ENCODE measurements around the gene OTOP2. TPM values are rescaled to one million over a fixed set of nuclear protein-coding genes. Genes with fewer than 3 reads are reported as not detected.

OTOP2 gene
- total RNA-seq, 1 experiment from 2014 or later = not detected

DNA sequence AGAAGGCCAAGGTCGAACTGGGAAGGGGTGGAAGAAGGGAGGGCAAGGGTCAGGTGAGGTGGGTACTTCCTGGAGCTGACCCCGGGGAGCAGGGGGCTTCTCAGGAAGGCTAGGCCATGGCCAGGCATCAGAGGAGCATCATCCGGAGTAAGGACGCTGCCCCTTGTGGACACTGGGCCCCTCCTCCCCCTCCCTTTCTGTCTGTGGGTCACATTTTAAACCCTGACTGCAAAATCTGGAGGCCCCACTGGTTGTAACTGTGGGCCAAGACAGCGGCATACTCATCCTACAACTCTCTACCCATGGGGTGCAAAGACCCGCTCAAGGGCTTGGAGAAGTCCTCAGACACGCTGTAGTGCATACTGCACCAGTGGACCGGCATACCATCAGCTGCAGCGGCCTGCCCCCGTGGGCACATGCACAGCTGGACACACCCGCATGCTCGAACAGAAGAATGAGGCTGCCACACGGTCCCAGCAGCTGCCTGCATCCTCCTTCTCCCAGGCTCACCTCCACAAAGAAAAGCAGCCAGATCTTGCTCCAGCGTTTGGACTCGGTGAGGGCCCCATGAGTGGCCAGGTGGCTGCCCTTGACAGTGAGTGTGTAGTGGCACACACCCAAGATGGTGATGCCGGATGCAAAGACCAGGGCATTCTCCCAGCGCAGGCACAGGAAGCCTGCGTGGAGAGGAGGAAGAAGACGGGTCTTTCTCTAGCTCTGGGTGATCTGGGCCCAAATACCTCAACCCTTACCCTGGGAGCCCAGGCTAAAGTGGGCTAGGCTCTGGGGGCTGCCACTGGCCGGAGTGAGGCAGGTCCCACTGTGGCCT lies 31.8 kb upstream of the OTOP2 start:
- ChIA-PET CTCF (no interaction called here), POLR2A (ENCODE audit: low non-redundant PET) (no interaction called here)
- Histone ChIP-seq H3K4me3 (ENCODE audit: low read depth, low read length, poor library complexity, severe bottlenecking) (no peak overlapping the region), H3K27me3 (replicated peaks; ENCODE audit: insufficient read depth, low read depth, low read length, poor library complexity) (peaks cover 69% of the 10 kb centered on the region), H3K27ac (ENCODE audit: low read depth, low read length, poor library complexity, severe bottlenecking) (no peak overlapping the region), H3K9me3 (ENCODE audit: low read depth, low read length, poor library complexity, severe bottlenecking) (no peaks in the 10 kb centered on the region), H3K4me1 (ENCODE audit: insufficient read depth, low read length, poor library complexity, severe bottlenecking) (no peaks in the 10 kb centered on the region), H3K36me3 (ENCODE audit: insufficient read depth, low read length, poor library complexity, severe bottlenecking) (no peaks in the 10 kb centered on the region)
- intact Hi-C loops (cut with micrococcal nuclease; ENCODE audit: unreplicated experiment) = no loop called here
- TF ChIP-seq EZH2 (IDR thresholded peaks at IDR 0.05; ENCODE audit: borderline replicate concordance, low read depth, low read length, poor library complexity, severe bottlenecking) = no peak
- no TSS peak for BruUV-seq (replicated peaks)
- DNase-seq (ENCODE audit: low spot score) = no peak

DNA sequence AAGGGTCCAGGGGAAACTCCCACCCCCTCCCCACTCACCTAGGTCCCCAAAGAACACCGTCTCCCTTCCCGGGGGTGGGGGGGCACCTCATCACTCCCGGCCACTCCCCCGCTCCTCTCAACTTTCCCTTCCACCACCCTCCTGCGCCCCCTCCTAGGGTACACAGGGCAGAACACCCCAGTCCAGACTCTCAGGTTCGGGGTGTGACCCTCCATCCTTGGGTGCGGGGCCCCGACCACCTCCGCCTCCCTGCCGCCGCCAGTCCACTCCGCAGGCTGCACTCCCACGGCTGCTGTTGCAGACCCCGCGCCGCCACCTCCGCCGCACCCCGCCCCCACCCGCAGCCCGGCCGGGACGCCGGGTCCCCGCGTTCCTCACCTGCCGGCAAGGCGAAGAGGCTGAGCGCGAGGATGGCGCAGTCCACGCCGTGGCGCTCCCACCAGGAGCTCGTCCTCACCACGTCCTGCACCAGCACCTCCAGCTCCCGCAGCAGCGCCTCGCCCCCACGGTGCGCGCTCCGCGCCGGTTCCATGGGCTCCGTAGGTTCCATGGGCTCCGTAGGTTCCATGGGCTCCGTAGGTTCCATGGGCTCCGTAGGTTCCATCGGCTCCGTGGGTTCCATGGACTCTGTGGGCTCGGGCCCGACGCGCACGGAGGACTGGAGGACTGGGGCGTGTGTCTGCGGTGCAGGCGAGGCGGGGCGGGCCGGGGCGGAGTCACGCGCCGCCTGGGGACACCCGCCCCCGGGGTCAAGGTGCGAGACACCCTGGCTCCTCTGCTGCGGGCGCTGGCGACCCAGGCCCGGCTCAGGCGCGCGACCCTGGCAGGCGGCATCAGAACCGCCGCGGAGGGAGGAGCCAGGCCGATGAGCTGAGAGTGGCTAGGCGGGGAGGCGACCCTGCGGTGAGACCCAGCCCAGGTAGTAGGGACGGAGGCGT lies 30.8 kb upstream of the OTOP2 start, which contains the start of gene FADS6:
Gene FADS6, minus strand, starts transcription at position 660 of the 938 bp plus-strand sequence. Its CDS starts 38 bp downstream, at position 622.
- TF ChIP-seq, protein P1, sequence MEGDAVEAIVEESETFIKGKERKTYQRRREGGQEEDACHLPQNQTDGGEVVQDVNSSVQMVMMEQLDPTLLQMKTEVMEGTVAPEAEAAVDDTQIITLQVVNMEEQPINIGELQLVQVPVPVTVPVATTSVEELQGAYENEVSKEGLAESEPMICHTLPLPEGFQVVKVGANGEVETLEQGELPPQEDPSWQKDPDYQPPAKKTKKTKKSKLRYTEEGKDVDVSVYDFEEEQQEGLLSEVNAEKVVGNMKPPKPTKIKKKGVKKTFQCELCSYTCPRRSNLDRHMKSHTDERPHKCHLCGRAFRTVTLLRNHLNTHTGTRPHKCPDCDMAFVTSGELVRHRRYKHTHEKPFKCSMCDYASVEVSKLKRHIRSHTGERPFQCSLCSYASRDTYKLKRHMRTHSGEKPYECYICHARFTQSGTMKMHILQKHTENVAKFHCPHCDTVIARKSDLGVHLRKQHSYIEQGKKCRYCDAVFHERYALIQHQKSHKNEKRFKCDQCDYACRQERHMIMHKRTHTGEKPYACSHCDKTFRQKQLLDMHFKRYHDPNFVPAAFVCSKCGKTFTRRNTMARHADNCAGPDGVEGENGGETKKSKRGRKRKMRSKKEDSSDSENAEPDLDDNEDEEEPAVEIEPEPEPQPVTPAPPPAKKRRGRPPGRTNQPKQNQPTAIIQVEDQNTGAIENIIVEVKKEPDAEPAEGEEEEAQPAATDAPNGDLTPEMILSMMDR (conservative IDR thresholded peaks at IDR 0.05; ENCODE audit: low read depth, low read length) = no peak
- TF ChIP-seq EZH2 (IDR thresholded peaks at IDR 0.05; ENCODE audit: borderline replicate concordance, low read depth, low read length, poor library complexity, severe bottlenecking) = peak; percentile 97
- no TSS peak for BruUV-seq (replicated peaks)
- Histone ChIP-seq H3K27ac (ENCODE audit: low read depth, low read length, poor library complexity, severe bottlenecking) (no peak within 1 kb of the TSS), H3K36me3 (ENCODE audit: insufficient read depth, low read length, poor library complexity, severe bottlenecking) (no peaks in the 10 kb centered on the region), H3K9me3 (ENCODE audit: low read depth, low read length, poor library complexity, severe bottlenecking) (no peaks in the 10 kb centered on the region), H3K4me3 (ENCODE audit: low read depth, low read length, poor library complexity, severe bottlenecking) (peak within 1 kb of the TSS; percentile 25), H3K4me1 (ENCODE audit: insufficient read depth, low read length, poor library complexity, severe bottlenecking) (no peaks in the 10 kb centered on the region), H3K27me3 (replicated peaks; ENCODE audit: insufficient read depth, low read depth, low read length, poor library complexity) (peaks cover 74% of the 10 kb centered on the region)
- DNase-seq (ENCODE audit: low spot score) = no peak
- ChIA-PET POLR2A (ENCODE audit: low non-redundant PET) (interaction anchor here (0.6 kb wide), 1 partner anchor 807 kb away, joined by 3 read pairs; no protein-coding TSS in a partner anchor), CTCF (no interaction called here)
- intact Hi-C loops (cut with micrococcal nuclease; ENCODE audit: unreplicated experiment) = no loop called here

DNA sequence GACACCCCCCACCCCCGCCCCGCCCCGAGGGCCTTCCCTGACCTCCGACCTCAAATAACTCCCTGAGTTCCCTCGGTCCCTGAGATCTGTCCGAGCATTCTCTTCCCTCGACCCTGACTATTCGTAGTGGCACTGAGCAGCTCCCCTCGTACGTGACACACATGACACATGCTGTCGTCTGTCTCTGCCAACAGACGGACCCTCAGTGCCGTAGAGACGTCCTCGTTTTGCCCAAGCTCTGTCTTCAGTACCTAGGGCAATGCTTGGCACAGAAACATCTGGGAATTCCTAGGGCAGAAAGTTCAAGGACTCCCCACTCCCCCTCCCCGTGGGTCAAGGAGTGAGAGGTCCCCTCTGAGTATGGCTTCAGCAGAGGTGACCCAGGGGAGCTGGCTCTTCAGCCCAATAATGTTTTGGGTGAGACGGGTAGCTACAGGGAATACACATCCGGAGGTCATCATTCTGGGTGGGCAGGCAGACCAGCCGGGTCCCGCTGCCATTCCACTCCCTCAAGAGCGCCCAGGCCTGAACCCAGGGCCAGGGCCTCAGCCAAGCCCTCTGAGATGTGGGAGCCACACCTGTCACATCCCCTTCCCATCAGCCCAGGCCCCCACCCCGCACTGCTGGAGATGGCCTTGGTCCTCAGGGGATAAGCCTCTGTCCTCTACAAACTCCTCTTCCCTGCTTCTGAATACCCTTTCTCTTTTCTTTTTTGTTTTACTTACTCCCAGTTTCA lies 30.0 kb upstream of the OTOP2 start:
- Histone ChIP-seq H3K9me3 (ENCODE audit: low read depth, low read length, poor library complexity, severe bottlenecking) (no peaks in the 10 kb centered on the region), H3K36me3 (ENCODE audit: insufficient read depth, low read length, poor library complexity, severe bottlenecking) (no peaks in the 10 kb centered on the region), H3K4me1 (ENCODE audit: insufficient read depth, low read length, poor library complexity, severe bottlenecking) (no peaks in the 10 kb centered on the region), H3K4me3 (ENCODE audit: low read depth, low read length, poor library complexity, severe bottlenecking) (no peak overlapping the region), H3K27me3 (replicated peaks; ENCODE audit: insufficient read depth, low read depth, low read length, poor library complexity) (peaks cover 74% of the 10 kb centered on the region), H3K27ac (ENCODE audit: low read depth, low read length, poor library complexity, severe bottlenecking) (no peak overlapping the region)
- no peak for DNase-seq (ENCODE audit: low spot score)
- POLR2A ChIA-PET (ENCODE audit: low non-redundant PET) = no interaction called here
- TF ChIP-seq EZH2 (IDR thresholded peaks at IDR 0.05; ENCODE audit: borderline replicate concordance, low read depth, low read length, poor library complexity, severe bottlenecking) = peak; percentile 5
- TF ChIP-seq, protein P1 (conservative IDR thresholded peaks at IDR 0.05; ENCODE audit: low read depth, low read length) = no peak
- no TSS peak for BruUV-seq (replicated peaks)
- intact Hi-C loops (cut with micrococcal nuclease; ENCODE audit: unreplicated experiment) = no loop called here
- CTCF ChIA-PET = no interaction called here

Measured in A673 (cell line).